COR-L47 (cell line): ENCODE measurements around the gene HDAC1.

ENCODE experiments used
- DNase-seq: peaks from one replicate; lab custom pipeline; 2025; lab: John Stamatoyannopoulos, UW

The HDAC1 gene

DNA sequence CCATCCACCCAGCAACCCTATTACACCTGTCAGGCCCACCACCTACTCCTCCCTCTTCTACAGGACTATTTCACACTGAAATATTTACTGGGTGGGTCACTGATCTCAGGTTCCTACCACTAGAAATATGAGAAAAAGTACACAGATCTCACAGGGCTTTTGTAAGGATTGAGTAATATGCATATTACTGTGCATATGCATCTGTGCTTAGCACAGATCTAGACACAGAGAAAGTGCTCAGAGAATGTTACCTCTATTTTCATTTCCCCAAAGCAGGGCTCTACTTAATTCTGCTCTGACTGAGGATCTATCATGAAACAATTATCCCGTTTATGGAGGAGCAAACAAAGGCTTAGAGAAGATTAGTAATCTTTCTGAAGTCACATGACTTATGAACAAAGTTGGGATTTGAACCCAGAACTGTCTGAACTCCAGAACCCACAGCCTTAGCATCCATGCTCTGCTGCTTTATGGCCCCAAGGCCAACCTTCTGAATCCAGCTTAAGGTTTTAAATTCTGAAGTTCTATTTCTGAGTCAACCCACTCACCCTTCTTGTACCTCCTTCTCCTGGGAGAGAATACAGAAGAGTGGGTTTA lies 82.2 kb downstream of the HDAC1 start:
- DNase-seq: no peak

DNA sequence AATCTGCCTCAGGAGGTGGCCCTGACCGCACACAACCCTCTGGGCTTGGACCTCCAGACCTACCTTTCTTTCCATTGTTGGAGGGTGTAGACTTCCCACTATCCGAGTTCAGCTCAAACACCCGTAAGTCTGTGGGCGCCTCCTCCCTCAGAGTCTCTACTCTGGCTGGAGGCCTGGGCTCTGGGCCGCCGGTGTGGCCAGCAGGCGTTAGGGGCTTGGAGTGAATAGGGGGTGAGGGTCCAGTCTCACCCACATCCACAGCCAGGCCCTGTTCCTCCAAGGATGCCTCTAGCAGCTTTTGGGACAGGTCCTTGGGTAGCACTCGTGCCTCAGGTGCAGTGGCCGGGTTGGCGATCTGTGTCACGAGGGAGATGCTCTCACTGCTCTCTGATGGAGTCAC lies 84.3 kb downstream of the HDAC1 start:
- DNase-seq: no peak

DNA sequence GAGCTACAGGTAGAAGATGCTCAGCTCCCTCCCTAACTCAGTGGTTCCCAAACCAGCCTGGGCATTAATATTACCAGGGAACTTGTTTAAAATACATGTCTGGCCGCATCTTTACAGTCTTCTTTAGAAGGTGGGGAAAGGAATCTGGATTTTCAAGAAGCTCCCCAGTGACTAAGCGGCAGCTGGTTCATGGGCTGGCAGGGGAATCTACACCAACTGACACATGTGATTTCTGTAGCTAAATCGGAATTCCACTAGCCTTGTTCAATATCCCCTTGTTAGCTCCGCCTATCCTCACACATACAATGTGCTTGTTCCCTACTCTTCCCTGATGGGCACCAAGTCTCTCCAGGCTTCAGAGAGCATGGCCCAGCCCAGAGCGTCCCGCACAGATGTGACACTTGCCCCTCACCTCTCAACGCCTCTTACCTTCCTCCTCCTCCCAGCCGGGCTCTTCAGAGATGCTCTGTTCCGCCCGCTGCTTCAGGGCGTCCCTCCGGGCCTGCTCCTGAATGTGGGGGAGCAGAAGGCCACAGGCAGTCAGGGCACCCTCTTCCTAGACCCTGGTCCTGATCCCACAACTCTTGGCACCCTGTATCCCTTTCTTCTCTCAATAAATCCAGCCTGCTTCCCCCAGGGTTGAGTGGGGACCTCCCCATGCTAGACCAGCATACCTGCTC lies 85.8 kb downstream of the HDAC1 start:
- no peak for DNase-seq

GRCh38 chr1:32380057-32380456 lies 88.2 kb downstream of the HDAC1 start:
- no peak for DNase-seq
